ENCODE data around the gene CSTB.

Gene CSTB

DNA sequence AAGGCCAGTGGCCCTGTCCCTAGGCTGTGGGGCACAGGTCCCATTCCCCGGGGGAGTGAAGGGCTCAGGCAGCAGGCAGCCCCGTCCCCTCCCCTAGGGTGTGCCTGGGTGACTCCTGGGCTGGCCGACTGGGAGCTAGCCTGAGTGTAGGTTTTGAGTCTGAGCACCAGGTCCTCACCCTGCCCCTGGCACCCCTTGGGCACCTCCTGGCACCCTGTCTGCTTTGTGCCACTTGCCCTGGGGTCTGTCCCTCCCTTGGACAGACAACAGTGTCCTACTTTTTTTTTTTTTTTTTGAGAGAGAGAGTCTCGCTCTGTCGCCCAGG, 37.5 kb upstream of the CSTB start:
- no peak overlapping the region for H3K4me3 ChIP-seq (ENCODE audit: low read depth, low read length)
- TF ChIP-seq, protein P1, sequence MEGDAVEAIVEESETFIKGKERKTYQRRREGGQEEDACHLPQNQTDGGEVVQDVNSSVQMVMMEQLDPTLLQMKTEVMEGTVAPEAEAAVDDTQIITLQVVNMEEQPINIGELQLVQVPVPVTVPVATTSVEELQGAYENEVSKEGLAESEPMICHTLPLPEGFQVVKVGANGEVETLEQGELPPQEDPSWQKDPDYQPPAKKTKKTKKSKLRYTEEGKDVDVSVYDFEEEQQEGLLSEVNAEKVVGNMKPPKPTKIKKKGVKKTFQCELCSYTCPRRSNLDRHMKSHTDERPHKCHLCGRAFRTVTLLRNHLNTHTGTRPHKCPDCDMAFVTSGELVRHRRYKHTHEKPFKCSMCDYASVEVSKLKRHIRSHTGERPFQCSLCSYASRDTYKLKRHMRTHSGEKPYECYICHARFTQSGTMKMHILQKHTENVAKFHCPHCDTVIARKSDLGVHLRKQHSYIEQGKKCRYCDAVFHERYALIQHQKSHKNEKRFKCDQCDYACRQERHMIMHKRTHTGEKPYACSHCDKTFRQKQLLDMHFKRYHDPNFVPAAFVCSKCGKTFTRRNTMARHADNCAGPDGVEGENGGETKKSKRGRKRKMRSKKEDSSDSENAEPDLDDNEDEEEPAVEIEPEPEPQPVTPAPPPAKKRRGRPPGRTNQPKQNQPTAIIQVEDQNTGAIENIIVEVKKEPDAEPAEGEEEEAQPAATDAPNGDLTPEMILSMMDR (IDR thresholded peaks at IDR 0.05; ENCODE audit: low read depth, low read length) = no peak

- H3K4me3 ChIP-seq (ENCODE audit: low read depth, low read length) = no peak overlapping the region
- TF ChIP-seq, protein P1 (IDR thresholded peaks at IDR 0.05; ENCODE audit: low read depth, low read length) = no peak
These were observed 37.0 kb upstream of the CSTB start for GRCh38 chr21:43812957-43813655.

GRCh38 chr21:43812139-43812821, 36.2 kb upstream of the CSTB start:
- TF ChIP-seq, protein P1 (IDR thresholded peaks at IDR 0.05; ENCODE audit: low read depth, low read length) = no peak
- no peak overlapping the region for H3K4me3 ChIP-seq (ENCODE audit: low read depth, low read length)

GRCh38 chr21:43811262-43812105, 35.4 kb upstream of the CSTB start:
- TF ChIP-seq, protein P1 (IDR thresholded peaks at IDR 0.05; ENCODE audit: low read depth, low read length) = no peak
- no peak overlapping the region for H3K4me3 ChIP-seq (ENCODE audit: low read depth, low read length)

- H3K4me3 ChIP-seq (ENCODE audit: low read depth, low read length) = no peak overlapping the region
- TF ChIP-seq, protein P1 (IDR thresholded peaks at IDR 0.05; ENCODE audit: low read depth, low read length) = peak; percentile 99
These were observed 34.6 kb upstream of the CSTB start for GRCh38 chr21:43810505-43811261.

DNA sequence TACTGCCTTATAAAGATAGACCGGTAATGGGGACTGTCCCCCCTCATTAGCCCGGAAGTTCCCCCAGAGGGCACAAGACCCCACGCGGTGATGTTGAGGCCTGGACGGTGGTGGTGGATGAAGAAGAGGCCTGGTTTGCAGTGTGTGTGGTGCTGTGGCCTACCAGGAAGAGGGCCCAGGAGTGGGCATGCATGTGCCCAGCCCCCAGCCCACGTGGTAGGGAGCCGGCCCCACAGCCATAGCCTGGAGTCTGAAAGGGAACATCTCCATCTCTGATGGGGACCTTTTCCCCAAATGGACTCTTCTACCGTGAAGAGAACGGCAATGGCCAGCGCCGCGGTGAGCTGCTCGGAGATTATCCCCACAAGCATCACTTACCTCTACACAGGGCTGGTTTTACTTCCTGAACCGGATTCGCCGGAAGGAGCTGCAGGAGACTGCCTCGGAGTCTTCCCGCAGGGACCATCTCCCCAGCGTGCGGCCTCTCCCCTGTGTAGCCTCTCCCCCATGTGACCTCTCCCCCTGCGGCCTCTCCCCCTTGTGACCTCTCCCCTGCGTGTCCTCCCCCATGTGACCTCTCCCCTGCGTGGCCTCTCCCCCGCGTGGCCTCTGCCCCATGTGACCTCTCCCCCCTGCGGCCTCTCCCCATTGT, 33.9 kb upstream of the CSTB start:
- TF ChIP-seq, protein P1 (IDR thresholded peaks at IDR 0.05; ENCODE audit: low read depth, low read length) = no peak

More for the DNA sequence above, 33.9 kb upstream of the CSTB start:
- H3K4me3 ChIP-seq (ENCODE audit: low read depth, low read length) = no peak overlapping the region
